GM18502 (cell line): ENCODE data around the gene FNDC3B.

Source experiments
- ATAC-seq: cut with Tn5 transposase; IDR thresholded peaks from one replicate; pipeline ENCODE4 v1.9.1; 2021; ENCODE audit warnings: mild to moderate bottlenecking; ENCODE audit not compliant: unreplicated experiment, poor library complexity

FNDC3B gene

GRCh38 chr3:172339892-172340291 is 300.5 kb downstream of the FNDC3B start:
- no peak for ATAC-seq

- ATAC-seq = no peak
Measured at GRCh38 chr3:172340583-172340982, 301.2 kb downstream of the FNDC3B start.

GRCh38 chr3:172341482-172342059 is 302.2 kb downstream of the FNDC3B start:
- ATAC-seq = no peak

- ATAC-seq = no peak
Measured at GRCh38 chr3:172342097-172342659, 302.8 kb downstream of the FNDC3B start.

GRCh38 chr3:172343117-172343516 is 303.7 kb downstream of the FNDC3B start:
- no peak for ATAC-seq

- no peak for ATAC-seq
Measured at GRCh38 chr3:172343979-172344378, 304.6 kb downstream of the FNDC3B start.

- ATAC-seq = no peak
Measured at GRCh38 chr3:172346161-172346560, 306.8 kb downstream of the FNDC3B start.

GRCh38 chr3:172347895-172348679 is 308.7 kb downstream of the FNDC3B start:
- ATAC-seq = no peak

GRCh38 chr3:172351895-172352466 is 312.6 kb downstream of the FNDC3B start:
- ATAC-seq = no peak

GRCh38 chr3:172352786-172353185 is 313.4 kb downstream of the FNDC3B start:
- no peak for ATAC-seq

GRCh38 chr3:172354931-172355499 is 315.6 kb downstream of the FNDC3B start:
- ATAC-seq = no peak

GRCh38 chr3:172355836-172356235 is 316.5 kb downstream of the FNDC3B start:
- ATAC-seq = no peak

- no peak for ATAC-seq
Measured at GRCh38 chr3:172356427-172356826, 317.0 kb downstream of the FNDC3B start.

- no peak for ATAC-seq
Measured at GRCh38 chr3:172357850-172358754, 318.7 kb downstream of the FNDC3B start.

- no peak for ATAC-seq
Measured at GRCh38 chr3:172359231-172359630, 319.9 kb downstream of the FNDC3B start.

- no peak for ATAC-seq
Measured at GRCh38 chr3:172359996-172360395, 320.6 kb downstream of the FNDC3B start.

- ATAC-seq = no peak
Measured at GRCh38 chr3:172362583-172362982, 323.2 kb downstream of the FNDC3B start.

GRCh38 chr3:172364374-172365027 is 325.1 kb downstream of the FNDC3B start:
- ATAC-seq = no peak

GRCh38 chr3:172365028-172365567 is 325.7 kb downstream of the FNDC3B start:
- no peak for ATAC-seq
